ENCODE data around the gene CACNA1B. TPM values are rescaled to one million over a fixed set of nuclear protein-coding genes. Genes with fewer than 3 reads are reported as not detected.

The CACNA1B gene
- total and polyA plus RNA-seq, 2 of the 4 experiments (the other 2 are of a cell fraction) = 0.02 TPM; not detected in 1

DNA sequence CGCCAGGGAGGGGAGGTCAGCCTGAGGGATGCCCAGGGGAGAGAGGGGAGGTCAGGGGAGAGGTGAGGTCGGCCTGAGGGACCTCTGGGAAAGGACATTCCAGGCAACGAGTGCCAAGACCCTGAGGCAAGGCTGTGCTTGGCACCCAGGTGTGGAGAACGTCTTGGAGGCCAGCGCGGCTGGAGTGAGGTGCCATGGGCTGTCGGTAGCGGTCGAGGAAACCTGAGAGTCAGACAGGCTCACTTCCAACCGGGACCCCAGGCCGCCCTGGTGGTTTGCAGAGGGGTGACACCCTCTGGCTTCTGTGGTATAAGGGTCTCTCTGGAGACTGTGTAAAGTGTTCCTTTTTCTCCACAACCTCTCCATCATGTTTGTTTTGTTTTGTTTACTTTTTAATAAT lies 82.9 kb downstream of the CACNA1B start:
- Histone ChIP-seq H3K4me3 (ENCODE audit: insufficient read depth, low read depth, low read length) (no peak overlapping the region), H2AFZ (replicated peaks; ENCODE audit: low read length, poor library complexity) (no peak overlapping the region), H2BK5ac (ENCODE audit: low read depth, low read length, poor library complexity, severe bottlenecking) (no peak overlapping the region), H4K8ac (ENCODE audit: low read depth in 2 of 2, low read length in 2 of 2) (no peak overlapping the region), H4K20me1 (ENCODE audit: insufficient read depth, low read length) (no peaks in the 10 kb centered on the region), H3K18ac (ENCODE audit: low read depth, low read length) (no peak overlapping the region), H3K14ac (replicated peaks; ENCODE audit: low read depth, low read length) (no peak overlapping the region), H3K9me3 (ENCODE audit: control insufficient read depth, insufficient read depth, low read length) (peaks cover 27% of the 10 kb centered on the region), H3K27ac (ENCODE audit: insufficient read depth, low read length) (no peak overlapping the region), H3K4me2 (ENCODE audit: low read depth, low read length) (no peak overlapping the region), H2AK5ac (ENCODE audit: low read depth, low read length) (no peak overlapping the region), H3K4ac (ENCODE audit: low read depth, low read length) (no peak overlapping the region), H3K9ac (ENCODE audit: low read depth, low read length) (no peak overlapping the region), H2BK20ac (ENCODE audit: low read depth, low read length) (no peak overlapping the region), H2BK120ac (ENCODE audit: low read depth, low read length) (no peak overlapping the region), H3K79me1 (ENCODE audit: low read depth in 1 of 2, low read length in 2 of 2) (no peaks in the 10 kb centered on the region), H4K5ac (ENCODE audit: low read depth, low read length) (no peak overlapping the region), H3K27me3 (ENCODE audit: control insufficient read depth, insufficient read depth, low read length) (no peaks in the 10 kb centered on the region), H3K4me1 (ENCODE audit: control insufficient read depth, insufficient read depth, low read length) (no peaks in the 10 kb centered on the region), H3K23ac (ENCODE audit: low read depth, low read length) (no peak overlapping the region), H3K36me3 (ENCODE audit: control insufficient read depth, insufficient read depth, low read length) (no peaks in the 10 kb centered on the region), H3K9me1 (ENCODE audit: insufficient read depth, low read length) (no peaks in the 10 kb centered on the region), H2AK9ac (replicated peaks; ENCODE audit: low read depth, low read length, poor library complexity) (no peak overlapping the region), H3K56ac (ENCODE audit: extremely low read depth, insufficient read depth, low read length) (no peak overlapping the region), H4K91ac (ENCODE audit: insufficient read depth, low read depth, low read length) (no peak overlapping the region), H2BK15ac (ENCODE audit: low read depth, low read length) (no peak overlapping the region)
- no peak for DNase-seq
- intact Hi-C loops (cut with micrococcal nuclease) = no loop called here
- dilution Hi-C loops (cut with HindIII; ENCODE audit: low sequenced_read_pairs, unreplicated experiment) = no loop called here
- 65% methylated on average over 5 of the region's 11 CpGs; no CpG with 5 or more reads in 1 of the 2 experiments for WGBS, 2 experiments (ENCODE audit: extremely low coverage in 2 of 2, insufficient read length in 1 of 2)
- in situ Hi-C loops (cut with MboI; ENCODE audit: low sequenced_read_pairs) = no loop called here
- no peak for ATAC-seq (ENCODE audit: low read depth)
- CTCF ChIA-PET = no interaction called here
- TF ChIP-seq MXI1 (IDR thresholded peaks at IDR 0.05; ENCODE audit: borderline replicate concordance, low read depth, low read length) (no peak), NFE2L2 (IDR thresholded peaks at IDR 0.05; ENCODE audit: low read depth, low read length) (no peak), SMC3 (IDR thresholded peaks at IDR 0.05; ENCODE audit: low read depth, low read length) (no peak), RFX5 (IDR thresholded peaks at IDR 0.05; ENCODE audit: low read depth, low read length) (no peak), BHLHE40 (IDR thresholded peaks at IDR 0.05; ENCODE audit: low read depth, low read length) (no peak), MAFK (IDR thresholded peaks at IDR 0.05; ENCODE audit: low read depth, low read length) (no peak), CHD1 (IDR thresholded peaks at IDR 0.05; ENCODE audit: low read depth, low read length) (no peak), CEBPB (IDR thresholded peaks at IDR 0.05; ENCODE audit: low read depth, low read length) (no peak)
- TF ChIP-seq, protein P1, sequence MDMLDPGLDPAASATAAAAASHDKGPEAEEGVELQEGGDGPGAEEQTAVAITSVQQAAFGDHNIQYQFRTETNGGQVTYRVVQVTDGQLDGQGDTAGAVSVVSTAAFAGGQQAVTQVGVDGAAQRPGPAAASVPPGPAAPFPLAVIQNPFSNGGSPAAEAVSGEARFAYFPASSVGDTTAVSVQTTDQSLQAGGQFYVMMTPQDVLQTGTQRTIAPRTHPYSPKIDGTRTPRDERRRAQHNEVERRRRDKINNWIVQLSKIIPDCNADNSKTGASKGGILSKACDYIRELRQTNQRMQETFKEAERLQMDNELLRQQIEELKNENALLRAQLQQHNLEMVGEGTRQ (IDR thresholded peaks at IDR 0.05; ENCODE audit: low read depth, low read length) = no peak
- TF ChIP-seq, protein P2, sequence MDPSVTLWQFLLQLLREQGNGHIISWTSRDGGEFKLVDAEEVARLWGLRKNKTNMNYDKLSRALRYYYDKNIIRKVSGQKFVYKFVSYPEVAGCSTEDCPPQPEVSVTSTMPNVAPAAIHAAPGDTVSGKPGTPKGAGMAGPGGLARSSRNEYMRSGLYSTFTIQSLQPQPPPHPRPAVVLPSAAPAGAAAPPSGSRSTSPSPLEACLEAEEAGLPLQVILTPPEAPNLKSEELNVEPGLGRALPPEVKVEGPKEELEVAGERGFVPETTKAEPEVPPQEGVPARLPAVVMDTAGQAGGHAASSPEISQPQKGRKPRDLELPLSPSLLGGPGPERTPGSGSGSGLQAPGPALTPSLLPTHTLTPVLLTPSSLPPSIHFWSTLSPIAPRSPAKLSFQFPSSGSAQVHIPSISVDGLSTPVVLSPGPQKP (IDR thresholded peaks at IDR 0.05; ENCODE audit: borderline replicate concordance, low read depth, low read length) = no peak
- BruUV-seq (replicated peaks) = no TSS peak
- POLR2A ChIA-PET (ENCODE audit: unreplicated experiment) = no interaction called here

All from IMR-90 (cell line).